A673 (cell line): ENCODE measurements around the gene ERH. TPM values are rescaled to one million over a fixed set of nuclear protein-coding genes. Genes with fewer than 3 reads are reported as not detected.

ENCODE experiments used
- BruUV-seq: library from RNA; stranded (reverse); fragments of 400-500 nt; replicated peaks from 2 replicates; lab custom pipeline; 2021; lab: Mats Ljungman, UMichigan
- CTCF ChIA-PET: fragments of 300-600 bp; sonication (Branson Sonifier 250); formaldehyde crosslinking; loops from one replicate; lab custom pipeline; 2022; ENCODE audit warnings: antibody characterized with exemption; lab: Charles Lee
- POLR2A ChIA-PET: fragments of 300-600 bp; sonication (Branson Sonifier 250); formaldehyde crosslinking; loops from one replicate; lab custom pipeline; 2022; ENCODE audit warnings: antibody characterized with exemption; ENCODE audit not compliant: low non-redundant PET; lab: Charles Lee
- DNase-seq: peaks from one replicate; pipeline ENCODE4 v3.0.0-alpha.2; 2015; ENCODE audit warnings: low spot score
- H3K27ac ChIP-seq: fragments of 200-600 bp; sonication (generic); 2 replicates; pipeline ENCODE4 v1.5.1; 2016; ENCODE audit warnings: mixed run types, low read depth, mild to moderate bottlenecking, mixed read lengths, antibody characterized with exemption, low read length; ENCODE audit not compliant: poor library complexity, severe bottlenecking
- H3K27me3 ChIP-seq: fragments of 200-600 bp; sonication (generic); replicated peaks from 2 replicates; pipeline ENCODE4 v1.6.1; 2017; ENCODE audit warnings: mixed run types, low read depth, mild to moderate bottlenecking, mixed read lengths, antibody characterized with exemption, low read length; ENCODE audit not compliant: insufficient read depth, poor library complexity
- H3K36me3 ChIP-seq: fragments of 200-600 bp; sonication (generic); 2 replicates; pipeline ENCODE4 v1.6.1; 2016; ENCODE audit warnings: mixed run types, mild to moderate bottlenecking, mixed read lengths, antibody characterized with exemption, low read length; ENCODE audit not compliant: insufficient read depth, poor library complexity, severe bottlenecking
- H3K4me1 ChIP-seq: fragments of 200-600 bp; sonication (generic); 2 replicates; pipeline ENCODE4 v1.6.1; 2017; ENCODE audit warnings: mixed run types, mild to moderate bottlenecking, mixed read lengths, antibody characterized with exemption, low read length; ENCODE audit not compliant: insufficient read depth, poor library complexity, severe bottlenecking
- H3K4me3 ChIP-seq: fragments of 200-600 bp; sonication (generic); 2 replicates; pipeline ENCODE4 v1.5.1; 2016; ENCODE audit warnings: low read depth, mixed run types, mild to moderate bottlenecking, mixed read lengths, low read length; ENCODE audit not compliant: poor library complexity, severe bottlenecking
- H3K9me3 ChIP-seq: fragments of 200-600 bp; sonication (generic); 2 replicates; pipeline ENCODE4 v1.6.1; 2016; ENCODE audit warnings: mixed run types, low read depth, mild to moderate bottlenecking, mixed read lengths, antibody characterized with exemption, low read length; ENCODE audit not compliant: poor library complexity, severe bottlenecking
- CTCF ChIP-seq: fragments of 300-800, 200-600 bp; sonication (generic); conservative IDR thresholded peaks from 2 replicates; pipeline ENCODE4 v1.5.1; 2017; ENCODE audit warnings: low read depth, mild to moderate bottlenecking, antibody characterized with exemption, low read length, moderate library complexity, mixed read lengths
- EZH2 ChIP-seq: fragments of 200-600 bp; sonication (generic); IDR thresholded peaks from 2 replicates; pipeline ENCODE4 v1.6.1; 2017; ENCODE audit warnings: borderline replicate concordance, low read depth, mild to moderate bottlenecking, mixed read lengths, antibody characterized with exemption, low read length; ENCODE audit not compliant: poor library complexity, severe bottlenecking
- intact Hi-C: fragments of 100-400 bp; cut with micrococcal nuclease; formaldehyde crosslinking; loops from one replicate; pipeline ENCODE4 v1.10.0; 2022; ENCODE audit not compliant: unreplicated experiment
- total RNA-seq: library from RNA; stranded (reverse); gene quantifications from 2 replicates; pipeline ENCODE4 v1.2.3, GENCODE V29; 2021

The ERH gene
- total RNA-seq, 1 experiment from 2014 or later = 472 TPM

GRCh38 chr14:69370061-69370460 lies 28.0 kb downstream of the ERH start:
- POLR2A ChIA-PET = no interaction called here
- intact Hi-C loops = no loop called here

GRCh38 chr14:69368381-69368780 lies 29.7 kb downstream of the ERH start:
- ChIA-PET CTCF (interaction anchor here (0.6 kb wide), 1 partner anchor 45 kb away, joined by 3 read pairs; no protein-coding TSS in a partner anchor), POLR2A (interaction anchor here (0.9 kb wide), 1 partner anchor 412 kb away, joined by 3 read pairs; no protein-coding TSS in a partner anchor)
- Histone ChIP-seq H3K4me3 (no peak overlapping the region), H3K27ac (no peak overlapping the region), H3K9me3 (no peaks in the 10 kb centered on the region), H3K27me3 (no peaks in the 10 kb centered on the region), H3K36me3 (no peaks in the 10 kb centered on the region), H3K4me1 (no peaks in the 10 kb centered on the region)
- intact Hi-C loops = no loop called here
- no peak for DNase-seq
- TF ChIP-seq EZH2 (no peak), CTCF (no peak)
- no TSS peak for BruUV-seq

More at GRCh38 chr14:69370061-69370460, 28.0 kb downstream of the ERH start:
- no peaks in the 10 kb centered on the region for H3K4me1 ChIP-seq
- no peak for TF ChIP-seq EZH2
- no peak for TF ChIP-seq CTCF
- H3K27ac ChIP-seq = no peak overlapping the region
- no peaks in the 10 kb centered on the region for H3K27me3 ChIP-seq
- H3K9me3 ChIP-seq = no peaks in the 10 kb centered on the region
- CTCF ChIA-PET = no interaction called here
- DNase-seq = no peak
- H3K36me3 ChIP-seq = peaks cover 7% of the 10 kb centered on the region
- BruUV-seq = no TSS peak
- H3K4me3 ChIP-seq = no peak overlapping the region

GRCh38 chr14:69366761-69367160 lies 31.3 kb downstream of the ERH start:
- intact Hi-C loops = no loop called here
- BruUV-seq = no TSS peak

More at GRCh38 chr14:69366761-69367160, 31.3 kb downstream of the ERH start:
- Histone ChIP-seq H3K4me3 (no peak overlapping the region), H3K9me3 (no peaks in the 10 kb centered on the region), H3K4me1 (no peaks in the 10 kb centered on the region), H3K27me3 (no peaks in the 10 kb centered on the region), H3K36me3 (no peaks in the 10 kb centered on the region), H3K27ac (no peak overlapping the region)
- TF ChIP-seq CTCF = no peak
- no peak for TF ChIP-seq EZH2
- no peak for DNase-seq
- CTCF ChIA-PET = no interaction called here
- POLR2A ChIA-PET = no interaction called here
